K562 (cell line): ENCODE measurements around the gene SFT2D2. TPM values are rescaled to one million over a fixed set of nuclear protein-coding genes. Genes with fewer than 3 reads are reported as not detected.
A peak's percentile ranks its signal among the peaks of the same experiment; 100 is the strongest.

Source experiments
- KDM5B ChIP-seq: fragments of 200-600 bp; sonication (generic); IDR thresholded peaks from 2 replicates; pipeline ENCODE4 v1.6.1; 2012; ENCODE audit warnings: low read depth, mild to moderate bottlenecking, moderate library complexity, low read length, control low read depth, inconsistent platforms; ENCODE audit not compliant: insufficient replicate concordance
- MYC ChIP-seq, 2 experiments: fragments of 250-450 bp in 1 of 2; sonication (Bioruptor Pico) in 1 of 2; IDR thresholded peaks; 2 replicates each; pipeline versions ENCODE4 v1.5.1 to v1.6.1; 2012 to 2021; ENCODE audit warnings: low read depth in 2 of 2, borderline replicate concordance in 1 of 2, improper control_type of control experiment in 1 of 2, low read length in 1 of 2, mild to moderate bottlenecking in 1 of 2, moderate library complexity in 1 of 2
- NCOA2 ChIP-seq, 2 experiments: fragments of 450-650 bp; IDR thresholded peaks; 2 replicates each; pipeline ENCODE4 v1.6.1; 2018; ENCODE audit warnings: mild to moderate bottlenecking in 2 of 2, moderate library complexity in 1 of 2; ENCODE audit not compliant: partially characterized antibody in 2 of 2
- SMARCE1 ChIP-seq: fragments of 450-650 bp; IDR thresholded peaks from 2 replicates; pipeline ENCODE4 v1.7.1; 2016; ENCODE audit warnings: mild to moderate bottlenecking
- polyA plus RNA-seq, 8 experiments: library from polyadenylated mRNA; depleted of rRNA in 4 of 8; stranded (reverse) in 5 of 8; unstranded in 3 of 8; fragments of >200 nt; fragmentation: Nextera tagmentation in 2 of 8; fragmentation: Illumina TruSeq in 1 of 8; extraction: Ambion mirVana in 2 of 8; extraction: Trizol in 1 of 8; gene quantifications; 2 replicates each; pipeline versions ENCODE4 v1.2.1 to v1.2.3, GENCODE V29; 2011 to 2014; ENCODE audit warnings: inconsistent platforms in 1 of 8, missing spikeins in 1 of 8
- total RNA-seq, 7 experiments: library from RNA; depleted of rRNA in 6 of 7; stranded (reverse); fragments of >200 nt in 6 of 7; fragmentation: Illumina TruSeq in 2 of 7; extraction: Trizol in 2 of 7; gene quantifications; 2 replicates each; pipeline versions ENCODE4 v1.2.1 to v1.2.3, GENCODE V29; 2011 to 2021; ENCODE audit warnings: low replicate concordance in 1 of 7
- TF ChIP-seq, protein P1 (sequence below): fragments of 450-650 bp; IDR thresholded peaks from 2 replicates; pipeline ENCODE4 v1.6.1; 2016; ENCODE audit warnings: mild to moderate bottlenecking, moderate library complexity
- TF ChIP-seq, protein P2 (sequence below): fragments of 250-450 bp; sonication (Bioruptor Pico); IDR thresholded peaks from 2 replicates; pipeline ENCODE4 v1.5.0; 2020; ENCODE audit warnings: mild to moderate bottlenecking
- TF ChIP-seq, protein P3 (sequence below): IDR thresholded peaks from 2 replicates; pipeline ENCODE4 v1.6.1; 2014; ENCODE audit warnings: antibody characterized with exemption
- TF ChIP-seq, protein P4 (sequence below): fragments of 200-800 bp; sonication (Bioruptor generic); IDR thresholded peaks from 2 replicates; pipeline ENCODE4 v1.6.1; 2017; ENCODE audit warnings: missing genetic modification characterization, missing compliant biosample characterization

SFT2D2 gene
- total and polyA plus RNA-seq, 9 of the 15 experiments (the other 6 are each of a cell fraction or from before 2014, with no cell fraction given) = 3.4 to 50.1 (median 21.6) TPM

DNA sequence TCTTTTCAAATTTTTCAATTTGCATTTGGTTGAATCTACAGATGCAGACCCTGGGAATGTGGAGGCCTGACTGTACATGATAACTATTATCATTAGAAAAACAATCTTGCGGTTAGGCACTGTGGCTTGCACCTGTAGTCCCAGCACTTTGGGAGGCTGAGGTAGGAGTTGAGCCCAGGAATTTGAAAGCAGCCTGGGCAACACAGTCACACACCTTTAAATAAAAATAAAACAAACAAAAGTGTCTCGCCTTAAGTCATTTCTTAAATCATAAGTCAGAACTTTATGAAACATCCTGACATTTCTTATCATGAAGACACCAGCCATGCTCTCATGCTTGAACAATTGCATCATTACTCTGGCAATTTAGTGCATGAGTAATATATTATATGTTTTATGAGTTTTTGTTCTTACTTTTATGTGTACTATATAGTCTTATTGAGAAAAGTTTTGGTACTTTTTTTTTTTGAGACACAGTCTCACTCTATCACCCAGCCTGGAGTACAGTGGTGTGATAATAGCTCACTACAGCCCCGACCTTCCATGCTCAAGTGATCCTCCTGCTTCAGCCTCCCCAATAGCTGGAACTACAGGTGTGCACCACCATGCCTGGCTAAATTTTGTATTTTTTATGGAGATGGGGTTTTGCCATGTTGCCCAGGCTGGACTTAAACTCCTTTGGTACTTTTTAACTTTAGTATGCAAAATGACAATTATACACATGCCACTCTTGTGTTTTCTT is 62.7 kb downstream of the SFT2D2 start (continued):
- TF ChIP-seq, protein P1, sequence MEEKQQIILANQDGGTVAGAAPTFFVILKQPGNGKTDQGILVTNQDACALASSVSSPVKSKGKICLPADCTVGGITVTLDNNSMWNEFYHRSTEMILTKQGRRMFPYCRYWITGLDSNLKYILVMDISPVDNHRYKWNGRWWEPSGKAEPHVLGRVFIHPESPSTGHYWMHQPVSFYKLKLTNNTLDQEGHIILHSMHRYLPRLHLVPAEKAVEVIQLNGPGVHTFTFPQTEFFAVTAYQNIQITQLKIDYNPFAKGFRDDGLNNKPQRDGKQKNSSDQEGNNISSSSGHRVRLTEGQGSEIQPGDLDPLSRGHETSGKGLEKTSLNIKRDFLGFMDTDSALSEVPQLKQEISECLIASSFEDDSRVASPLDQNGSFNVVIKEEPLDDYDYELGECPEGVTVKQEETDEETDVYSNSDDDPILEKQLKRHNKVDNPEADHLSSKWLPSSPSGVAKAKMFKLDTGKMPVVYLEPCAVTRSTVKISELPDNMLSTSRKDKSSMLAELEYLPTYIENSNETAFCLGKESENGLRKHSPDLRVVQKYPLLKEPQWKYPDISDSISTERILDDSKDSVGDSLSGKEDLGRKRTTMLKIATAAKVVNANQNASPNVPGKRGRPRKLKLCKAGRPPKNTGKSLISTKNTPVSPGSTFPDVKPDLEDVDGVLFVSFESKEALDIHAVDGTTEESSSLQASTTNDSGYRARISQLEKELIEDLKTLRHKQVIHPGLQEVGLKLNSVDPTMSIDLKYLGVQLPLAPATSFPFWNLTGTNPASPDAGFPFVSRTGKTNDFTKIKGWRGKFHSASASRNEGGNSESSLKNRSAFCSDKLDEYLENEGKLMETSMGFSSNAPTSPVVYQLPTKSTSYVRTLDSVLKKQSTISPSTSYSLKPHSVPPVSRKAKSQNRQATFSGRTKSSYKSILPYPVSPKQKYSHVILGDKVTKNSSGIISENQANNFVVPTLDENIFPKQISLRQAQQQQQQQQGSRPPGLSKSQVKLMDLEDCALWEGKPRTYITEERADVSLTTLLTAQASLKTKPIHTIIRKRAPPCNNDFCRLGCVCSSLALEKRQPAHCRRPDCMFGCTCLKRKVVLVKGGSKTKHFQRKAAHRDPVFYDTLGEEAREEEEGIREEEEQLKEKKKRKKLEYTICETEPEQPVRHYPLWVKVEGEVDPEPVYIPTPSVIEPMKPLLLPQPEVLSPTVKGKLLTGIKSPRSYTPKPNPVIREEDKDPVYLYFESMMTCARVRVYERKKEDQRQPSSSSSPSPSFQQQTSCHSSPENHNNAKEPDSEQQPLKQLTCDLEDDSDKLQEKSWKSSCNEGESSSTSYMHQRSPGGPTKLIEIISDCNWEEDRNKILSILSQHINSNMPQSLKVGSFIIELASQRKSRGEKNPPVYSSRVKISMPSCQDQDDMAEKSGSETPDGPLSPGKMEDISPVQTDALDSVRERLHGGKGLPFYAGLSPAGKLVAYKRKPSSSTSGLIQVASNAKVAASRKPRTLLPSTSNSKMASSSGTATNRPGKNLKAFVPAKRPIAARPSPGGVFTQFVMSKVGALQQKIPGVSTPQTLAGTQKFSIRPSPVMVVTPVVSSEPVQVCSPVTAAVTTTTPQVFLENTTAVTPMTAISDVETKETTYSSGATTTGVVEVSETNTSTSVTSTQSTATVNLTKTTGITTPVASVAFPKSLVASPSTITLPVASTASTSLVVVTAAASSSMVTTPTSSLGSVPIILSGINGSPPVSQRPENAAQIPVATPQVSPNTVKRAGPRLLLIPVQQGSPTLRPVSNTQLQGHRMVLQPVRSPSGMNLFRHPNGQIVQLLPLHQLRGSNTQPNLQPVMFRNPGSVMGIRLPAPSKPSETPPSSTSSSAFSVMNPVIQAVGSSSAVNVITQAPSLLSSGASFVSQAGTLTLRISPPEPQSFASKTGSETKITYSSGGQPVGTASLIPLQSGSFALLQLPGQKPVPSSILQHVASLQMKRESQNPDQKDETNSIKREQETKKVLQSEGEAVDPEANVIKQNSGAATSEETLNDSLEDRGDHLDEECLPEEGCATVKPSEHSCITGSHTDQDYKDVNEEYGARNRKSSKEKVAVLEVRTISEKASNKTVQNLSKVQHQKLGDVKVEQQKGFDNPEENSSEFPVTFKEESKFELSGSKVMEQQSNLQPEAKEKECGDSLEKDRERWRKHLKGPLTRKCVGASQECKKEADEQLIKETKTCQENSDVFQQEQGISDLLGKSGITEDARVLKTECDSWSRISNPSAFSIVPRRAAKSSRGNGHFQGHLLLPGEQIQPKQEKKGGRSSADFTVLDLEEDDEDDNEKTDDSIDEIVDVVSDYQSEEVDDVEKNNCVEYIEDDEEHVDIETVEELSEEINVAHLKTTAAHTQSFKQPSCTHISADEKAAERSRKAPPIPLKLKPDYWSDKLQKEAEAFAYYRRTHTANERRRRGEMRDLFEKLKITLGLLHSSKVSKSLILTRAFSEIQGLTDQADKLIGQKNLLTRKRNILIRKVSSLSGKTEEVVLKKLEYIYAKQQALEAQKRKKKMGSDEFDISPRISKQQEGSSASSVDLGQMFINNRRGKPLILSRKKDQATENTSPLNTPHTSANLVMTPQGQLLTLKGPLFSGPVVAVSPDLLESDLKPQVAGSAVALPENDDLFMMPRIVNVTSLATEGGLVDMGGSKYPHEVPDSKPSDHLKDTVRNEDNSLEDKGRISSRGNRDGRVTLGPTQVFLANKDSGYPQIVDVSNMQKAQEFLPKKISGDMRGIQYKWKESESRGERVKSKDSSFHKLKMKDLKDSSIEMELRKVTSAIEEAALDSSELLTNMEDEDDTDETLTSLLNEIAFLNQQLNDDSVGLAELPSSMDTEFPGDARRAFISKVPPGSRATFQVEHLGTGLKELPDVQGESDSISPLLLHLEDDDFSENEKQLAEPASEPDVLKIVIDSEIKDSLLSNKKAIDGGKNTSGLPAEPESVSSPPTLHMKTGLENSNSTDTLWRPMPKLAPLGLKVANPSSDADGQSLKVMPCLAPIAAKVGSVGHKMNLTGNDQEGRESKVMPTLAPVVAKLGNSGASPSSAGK = no peak
- TF ChIP-seq KDM5B (no peak), SMARCE1 (peak; percentile 95), NCOA2 (IDR thresholded peaks at IDR 0.05; ENCODE audit: partially characterized antibody in 2 of 2) (peak in 1 of 2 experiments; percentile 21), MYC (IDR thresholded peaks at IDR 0.05; ENCODE audit: low read depth, low read length) (peak; percentile 57; the same call in 1 of the 2 replicates), MYC (CRISPR knock-in tag; IDR thresholded peaks at IDR 0.05; ENCODE audit: borderline replicate concordance, low read depth) (no peak)
- TF ChIP-seq, protein P2, sequence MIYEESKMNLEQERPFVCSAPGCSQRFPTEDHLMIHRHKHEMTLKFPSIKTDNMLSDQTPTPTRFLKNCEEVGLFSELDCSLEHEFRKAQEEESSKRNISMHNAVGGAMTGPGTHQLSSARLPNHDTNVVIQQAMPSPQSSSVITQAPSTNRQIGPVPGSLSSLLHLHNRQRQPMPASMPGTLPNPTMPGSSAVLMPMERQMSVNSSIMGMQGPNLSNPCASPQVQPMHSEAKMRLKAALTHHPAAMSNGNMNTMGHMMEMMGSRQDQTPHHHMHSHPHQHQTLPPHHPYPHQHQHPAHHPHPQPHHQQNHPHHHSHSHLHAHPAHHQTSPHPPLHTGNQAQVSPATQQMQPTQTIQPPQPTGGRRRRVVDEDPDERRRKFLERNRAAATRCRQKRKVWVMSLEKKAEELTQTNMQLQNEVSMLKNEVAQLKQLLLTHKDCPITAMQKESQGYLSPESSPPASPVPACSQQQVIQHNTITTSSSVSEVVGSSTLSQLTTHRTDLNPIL (CRISPR knock-in tag) = no peak
- TF ChIP-seq, protein P3, sequence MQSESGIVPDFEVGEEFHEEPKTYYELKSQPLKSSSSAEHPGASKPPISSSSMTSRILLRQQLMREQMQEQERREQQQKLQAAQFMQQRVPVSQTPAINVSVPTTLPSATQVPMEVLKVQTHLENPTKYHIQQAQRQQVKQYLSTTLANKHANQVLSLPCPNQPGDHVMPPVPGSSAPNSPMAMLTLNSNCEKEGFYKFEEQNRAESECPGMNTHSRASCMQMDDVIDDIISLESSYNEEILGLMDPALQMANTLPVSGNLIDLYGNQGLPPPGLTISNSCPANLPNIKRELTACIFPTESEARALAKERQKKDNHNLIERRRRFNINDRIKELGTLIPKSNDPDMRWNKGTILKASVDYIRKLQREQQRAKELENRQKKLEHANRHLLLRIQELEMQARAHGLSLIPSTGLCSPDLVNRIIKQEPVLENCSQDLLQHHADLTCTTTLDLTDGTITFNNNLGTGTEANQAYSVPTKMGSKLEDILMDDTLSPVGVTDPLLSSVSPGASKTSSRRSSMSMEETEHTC = no peak
- TF ChIP-seq, protein P4, sequence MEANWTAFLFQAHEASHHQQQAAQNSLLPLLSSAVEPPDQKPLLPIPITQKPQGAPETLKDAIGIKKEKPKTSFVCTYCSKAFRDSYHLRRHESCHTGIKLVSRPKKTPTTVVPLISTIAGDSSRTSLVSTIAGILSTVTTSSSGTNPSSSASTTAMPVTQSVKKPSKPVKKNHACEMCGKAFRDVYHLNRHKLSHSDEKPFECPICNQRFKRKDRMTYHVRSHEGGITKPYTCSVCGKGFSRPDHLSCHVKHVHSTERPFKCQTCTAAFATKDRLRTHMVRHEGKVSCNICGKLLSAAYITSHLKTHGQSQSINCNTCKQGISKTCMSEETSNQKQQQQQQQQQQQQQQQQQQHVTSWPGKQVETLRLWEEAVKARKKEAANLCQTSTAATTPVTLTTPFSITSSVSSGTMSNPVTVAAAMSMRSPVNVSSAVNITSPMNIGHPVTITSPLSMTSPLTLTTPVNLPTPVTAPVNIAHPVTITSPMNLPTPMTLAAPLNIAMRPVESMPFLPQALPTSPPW (CRISPR knock-in tag) = 0 out of 2 replicates have a peak, but pooled peaks have one; percentile 33
